HepG2 (cell line): ENCODE data around the gene PBX1. TPM values are rescaled to one million over a fixed set of nuclear protein-coding genes. Genes with fewer than 3 reads are reported as not detected.

Source experiments
- ATAC-seq: fragments of 200-7000 bp; cut with Tn5 transposase; 3 replicates; pipeline ENCODE4 v1.9.1; 2020; ENCODE audit warnings: mild to moderate bottlenecking, moderate library complexity
- BruUV-seq: library from RNA; stranded (reverse); fragments of 400-500 nt; replicated peaks from 2 replicates; lab custom pipeline; 2021; lab: Mats Ljungman, UMichigan
- CTCF ChIA-PET: fragments of 300-600 bp; formaldehyde crosslinking; extraction: SDS; loops from one replicate; lab custom pipeline; 2021; ENCODE audit warnings: low total read pairs, inconsistent platforms, low intra/inter-chr PET ratio; lab: Yijun Ruan, JAX
- POLR2A ChIA-PET: fragments of 350-600 bp; sonication (Branson Sonifier 250); formaldehyde crosslinking; loops from one replicate; lab custom pipeline; 2020; ENCODE audit warnings: antibody characterized with exemption, inconsistent platforms; lab: Yijun Ruan, JAX
- DNase-seq: peaks from one replicate; pipeline ENCODE4 v3.0.0-alpha.2; 2015; ENCODE audit warnings: low spot score
- FAIRE-seq: peaks from 3 replicates; lab custom pipeline; 2011; peaks lifted over from hg19 to GRCh38; lab: Jason Lieb, UNC
- H2AFZ ChIP-seq: one replicate; pipeline ENCODE4 v1.6.1; 2011; ENCODE audit warnings: low read length, inconsistent platforms
- H3K27ac ChIP-seq: fragments of 300-600 bp; 3 replicates; pipeline ENCODE4 v1.8.0; 2011; ENCODE audit warnings: mixed run types, mild to moderate bottlenecking, mixed read lengths, low read length, inconsistent platforms; ENCODE audit not compliant: insufficient read depth; ENCODE audit errors: extremely low read length
- H3K27me3 ChIP-seq, 2 experiments: fragments of 200-600 bp in 1 of 2; 2 replicates in 1 of 2; 3 replicates in 1 of 2; pipeline versions ENCODE4 v1.6.0 to v1.8.0; 2011; ENCODE audit warnings: low read length in 2 of 2, mild to moderate bottlenecking in 2 of 2, moderate library complexity in 2 of 2, inconsistent platforms in 1 of 2; ENCODE audit not compliant: insufficient read depth in 2 of 2, control insufficient read depth in 1 of 2
- H3K36me3 ChIP-seq, 2 experiments: fragments of 200-600 bp in 1 of 2; replicated peaks in 1 of 2; 2 replicates in 1 of 2; 3 replicates in 1 of 2; pipeline versions ENCODE4 v1.5.1 to v1.8.0; 2011; ENCODE audit warnings: low read length in 2 of 2, inconsistent platforms in 1 of 2; ENCODE audit not compliant: insufficient read depth in 2 of 2, control insufficient read depth in 1 of 2
- H3K4me1 ChIP-seq: 2 replicates; pipeline ENCODE4 v1.5.1; 2012; ENCODE audit warnings: low read length, inconsistent platforms; ENCODE audit not compliant: insufficient read depth
- H3K4me2 ChIP-seq: 2 replicates; pipeline ENCODE4 v1.6.0; 2011; ENCODE audit warnings: low read depth, low read length, inconsistent platforms
- H3K4me3 ChIP-seq, 3 experiments: fragments of 200-600 bp in 1 of 3; sonication (generic), shearing (Covaris generic) in 1 of 3; replicated peaks in 1 of 3; 2 replicates each; pipeline ENCODE4 v1.5.1; 2011 to 2016; ENCODE audit warnings: low read length in 3 of 3, inconsistent platforms in 2 of 3, low read depth in 2 of 3, mild to moderate bottlenecking in 2 of 3, control low read depth in 1 of 3, mixed read lengths in 1 of 3; ENCODE audit not compliant: insufficient read depth in 1 of 3
- H3K79me2 ChIP-seq: one replicate; pipeline ENCODE4 v1.6.1; 2011; ENCODE audit warnings: low read length, inconsistent platforms; ENCODE audit not compliant: insufficient read depth
- H3K9ac ChIP-seq: 2 replicates; pipeline ENCODE4 v1.6.0; 2011; ENCODE audit warnings: mild to moderate bottlenecking, low read depth, low read length, inconsistent platforms; ENCODE audit not compliant: insufficient read depth
- H3K9me3 ChIP-seq: 2 replicates; pipeline ENCODE4 v1.5.1; 2012; ENCODE audit warnings: mild to moderate bottlenecking, low read length
- H4K20me1 ChIP-seq: 2 replicates; pipeline ENCODE4 v1.6.0; 2011; ENCODE audit warnings: inconsistent platforms, mild to moderate bottlenecking, low read length, moderate library complexity; ENCODE audit not compliant: insufficient read depth
- ARNTL ChIP-seq: sonication (generic); formaldehyde crosslinking; IDR thresholded peaks from 2 replicates; pipeline ENCODE4 v1.4.0; 2020; ENCODE audit warnings: mild to moderate bottlenecking, missing genetic modification reagents
- DMTF1 ChIP-seq: sonication (generic); formaldehyde crosslinking; IDR thresholded peaks from 2 replicates; pipeline ENCODE4 v1.4.0; 2020; ENCODE audit warnings: mild to moderate bottlenecking, missing genetic modification reagents
- ELF3 ChIP-seq: IDR thresholded peaks from 2 replicates; pipeline ENCODE4 v1.6.1; 2016; ENCODE audit warnings: missing genetic modification reagents, missing compliant biosample characterization
- HNF4G ChIP-seq, 2 experiments: sonication (generic) in 1 of 2; formaldehyde crosslinking in 1 of 2; IDR thresholded peaks; 2 replicates each; pipeline versions ENCODE4 v1.4.0 to v1.6.1; 2011 to 2020; ENCODE audit warnings: borderline replicate concordance in 2 of 2, low read depth in 2 of 2, mild to moderate bottlenecking in 2 of 2, low read length in 1 of 2, missing genetic modification reagents in 1 of 2, moderate library complexity in 1 of 2
- JUN ChIP-seq: sonication (generic); formaldehyde crosslinking; IDR thresholded peaks from 2 replicates; pipeline ENCODE4 v1.4.0; 2020; ENCODE audit warnings: mild to moderate bottlenecking, missing genetic modification reagents
- MED1 ChIP-seq: sonication (generic); formaldehyde crosslinking; IDR thresholded peaks from 2 replicates; pipeline ENCODE4 v1.4.0; 2020; ENCODE audit warnings: missing genetic modification reagents
- NFATC3 ChIP-seq: sonication (generic); formaldehyde crosslinking; IDR thresholded peaks from 2 replicates; pipeline ENCODE4 v1.5.1; 2020; ENCODE audit warnings: mild to moderate bottlenecking, missing genetic modification reagents
- PAX8 ChIP-seq: sonication (generic); formaldehyde crosslinking; IDR thresholded peaks from 2 replicates; pipeline ENCODE4 v1.8.0; 2022; ENCODE audit warnings: mild to moderate bottlenecking, missing genetic modification reagents, borderline replicate concordance
- RBM39 ChIP-seq: fragments of 200-400 bp; formaldehyde crosslinking; IDR thresholded peaks from one replicate; pipeline ENCODE4 v1.6.1; 2018; ENCODE audit warnings: antibody characterized with exemption, mild to moderate bottlenecking, low read depth, low read length; ENCODE audit not compliant: poor library complexity, severe bottlenecking
- RORA ChIP-seq: sonication (generic); formaldehyde crosslinking; IDR thresholded peaks from 2 replicates; pipeline ENCODE4 v1.5.0; 2020; ENCODE audit warnings: mild to moderate bottlenecking, missing genetic modification reagents, moderate library complexity
- SAP130 ChIP-seq: IDR thresholded peaks from 2 replicates; pipeline ENCODE4 v1.6.1; 2016; ENCODE audit warnings: low read depth
- TGIF2 ChIP-seq: IDR thresholded peaks from 2 replicates; pipeline ENCODE4 v1.6.1; 2016; ENCODE audit warnings: control low read depth, missing compliant biosample characterization
- ZNF234 ChIP-seq: sonication (generic); formaldehyde crosslinking; conservative IDR thresholded peaks from 2 replicates; pipeline ENCODE4 v1.5.1; 2020; ENCODE audit warnings: mild to moderate bottlenecking, missing genetic modification reagents
- ZNF260 ChIP-seq: sonication (generic); formaldehyde crosslinking; IDR thresholded peaks from 2 replicates; pipeline ENCODE4 v1.4.0; 2020; ENCODE audit warnings: missing genetic modification reagents, low read depth, mild to moderate bottlenecking, borderline replicate concordance
- ZNF276 ChIP-seq: sonication (generic); formaldehyde crosslinking; IDR thresholded peaks from 2 replicates; pipeline ENCODE4 v1.4.0; 2020; ENCODE audit warnings: mild to moderate bottlenecking, low read depth, missing genetic modification reagents
- ZNF724P ChIP-seq: sonication (generic); formaldehyde crosslinking; IDR thresholded peaks from 2 replicates; pipeline ENCODE4 v1.8.0; 2022; ENCODE audit warnings: missing genetic modification reagents, borderline replicate concordance
- ZNF766 ChIP-seq: sonication (generic); formaldehyde crosslinking; IDR thresholded peaks from 2 replicates; pipeline ENCODE4 v1.5.0; 2020; ENCODE audit warnings: missing genetic modification reagents, borderline replicate concordance
- ZNF790 ChIP-seq: sonication (generic); formaldehyde crosslinking; IDR thresholded peaks from 2 replicates; pipeline ENCODE4 v1.8.0; 2022; ENCODE audit warnings: missing genetic modification reagents, mild to moderate bottlenecking, borderline replicate concordance
- WGBS: methylation state at CpG from one replicate; pipeline ENCODE4 v1.1.6; 2017; ENCODE audit warnings: low lambda C conversion rate; 5-methylcytosine and 5-hydroxymethylcytosine counted together
- in situ Hi-C: cut with HindIII; loops from 2 replicates; pipeline ENCODE4 v1.10.0; 2017; ENCODE audit warnings: low pct_unique_long_range_greater_than_20kb; ENCODE audit not compliant: extremely low pct_ligation_motif_present
- intact Hi-C: fragments of 100-400 bp; cut with micrococcal nuclease; formaldehyde crosslinking; loops from one replicate; pipeline ENCODE4 v1.10.0; 2022; ENCODE audit not compliant: unreplicated experiment
- polyA plus RNA-seq, 8 experiments: library from polyadenylated mRNA; depleted of rRNA in 3 of 8; stranded (reverse) in 7 of 8; unstranded in 1 of 8; fragments of >200 nt; fragmentation: Illumina TruSeq in 4 of 8; extraction: Trizol in 4 of 8; gene quantifications; 2 replicates each; pipeline versions ENCODE4 v1.2.1 to v1.2.3, GENCODE V29; 2011 to 2016; ENCODE audit warnings: low read depth in 4 of 8, missing spikeins in 1 of 8, mixed read lengths in 1 of 8; ENCODE audit not compliant: insufficient read depth in 1 of 8
- total RNA-seq, 5 experiments: library from RNA; depleted of rRNA; stranded (reverse); fragments of >200 nt; fragmentation: Illumina TruSeq; extraction: Trizol; gene quantifications; 2 replicates each; pipeline ENCODE4 v1.2.3, GENCODE V29; 2016; ENCODE audit warnings: low read depth in 1 of 5

PBX1 gene
- total and polyA plus RNA-seq, 2 of the 13 experiments (the other 11 are each of a cell fraction or from before 2014, with no cell fraction given), result 0.24 TPM; not detected in 1

GRCh38 chr1:164700683-164701082 is 141.7 kb downstream of the PBX1 start:
- CTCF ChIA-PET, result no interaction called here
- Histone ChIP-seq H3K36me3 (no peaks in the 10 kb centered on the region), H2AFZ (no peak overlapping the region), H3K4me2 (no peak overlapping the region), H3K4me1 (no peaks in the 10 kb centered on the region), H4K20me1 (no peaks in the 10 kb centered on the region), H3K9me3 (no peaks in the 10 kb centered on the region), H3K27me3 (no peaks in the 10 kb centered on the region), H3K9ac (no peak overlapping the region), H3K27ac (no peak overlapping the region), H3K4me3 (no peak overlapping the region), H3K79me2 (no peaks in the 10 kb centered on the region)
- intact Hi-C loops (no loop called here), in situ Hi-C loops (no loop called here)
- POLR2A ChIA-PET, result no interaction called here
- DNase-seq, result no peak
- BruUV-seq, result no TSS peak
- TF ChIP-seq ZNF276 (no peak), RORA (CRISPR knock-in tag) (no peak), TGIF2 (no peak), SAP130 (CRISPR knock-in tag) (no peak), DMTF1 (CRISPR knock-in tag) (no peak), ZNF766 (CRISPR knock-in tag) (no peak), JUN (no peak), HNF4G (IDR thresholded peaks at IDR 0.05; ENCODE audit: borderline replicate concordance, low read depth, low read length) (no peak), HNF4G (CRISPR knock-in tag; IDR thresholded peaks at IDR 0.05; ENCODE audit: borderline replicate concordance, low read depth) (no peak), ZNF260 (no peak), RBM39 (no peak), ELF3 (CRISPR knock-in tag) (no peak), PAX8 (CRISPR knock-in tag) (no peak), ZNF790 (CRISPR knock-in tag) (no peak), NFATC3 (CRISPR knock-in tag) (no peak), MED1 (CRISPR knock-in tag) (no peak), ARNTL (CRISPR knock-in tag) (no peak), ZNF234 (CRISPR knock-in tag) (no peak), ZNF724P (CRISPR knock-in tag) (no peak)
- FAIRE-seq, result no peak
- WGBS, result 86% methylated on average over 2 of the region's 2 CpGs
- ATAC-seq, result no peak
